ENCODE results near the gene GCNA.

The GCNA gene

DNA sequence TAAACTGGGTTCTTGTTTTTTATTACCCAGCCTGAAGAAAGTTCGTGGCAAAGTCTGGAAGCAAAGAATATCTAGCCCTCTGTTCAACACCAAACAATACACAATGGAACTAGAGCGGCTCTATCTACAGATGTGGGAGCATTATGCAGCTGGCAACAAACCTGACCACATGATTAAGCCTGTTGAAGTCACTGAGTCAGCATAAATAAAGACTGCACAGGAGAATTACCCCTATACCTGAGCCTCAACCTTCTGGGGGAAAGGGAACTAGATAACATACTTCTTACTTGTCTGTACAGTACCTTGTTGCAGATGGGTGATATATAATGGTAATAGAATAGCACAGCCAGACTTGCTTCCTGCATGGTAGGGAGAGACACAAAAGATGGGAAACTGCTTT, 4.6 kb upstream of the GCNA start:
- DNase-seq (ENCODE audit: low spot score) (no peak), ATAC-seq (ENCODE audit: low read depth) (no peak)
- Histone ChIP-seq H3K4me1 (ENCODE audit: insufficient read depth, poor library complexity, severe bottlenecking) (no peaks in the 10 kb centered on the region), H3K4me3 (ENCODE audit: severe bottlenecking) (no peak overlapping the region), H3K36me3 (ENCODE audit: low read depth) (peaks cover 66% of the 10 kb centered on the region), H3K27ac (ENCODE audit: poor library complexity, severe bottlenecking) (no peak overlapping the region), H3K9me3 (ENCODE audit: severe bottlenecking) (no peaks in the 10 kb centered on the region), H3K27me3 (ENCODE audit: insufficient read depth, poor library complexity, severe bottlenecking) (no peaks in the 10 kb centered on the region)
- TF ChIP-seq, protein P1, sequence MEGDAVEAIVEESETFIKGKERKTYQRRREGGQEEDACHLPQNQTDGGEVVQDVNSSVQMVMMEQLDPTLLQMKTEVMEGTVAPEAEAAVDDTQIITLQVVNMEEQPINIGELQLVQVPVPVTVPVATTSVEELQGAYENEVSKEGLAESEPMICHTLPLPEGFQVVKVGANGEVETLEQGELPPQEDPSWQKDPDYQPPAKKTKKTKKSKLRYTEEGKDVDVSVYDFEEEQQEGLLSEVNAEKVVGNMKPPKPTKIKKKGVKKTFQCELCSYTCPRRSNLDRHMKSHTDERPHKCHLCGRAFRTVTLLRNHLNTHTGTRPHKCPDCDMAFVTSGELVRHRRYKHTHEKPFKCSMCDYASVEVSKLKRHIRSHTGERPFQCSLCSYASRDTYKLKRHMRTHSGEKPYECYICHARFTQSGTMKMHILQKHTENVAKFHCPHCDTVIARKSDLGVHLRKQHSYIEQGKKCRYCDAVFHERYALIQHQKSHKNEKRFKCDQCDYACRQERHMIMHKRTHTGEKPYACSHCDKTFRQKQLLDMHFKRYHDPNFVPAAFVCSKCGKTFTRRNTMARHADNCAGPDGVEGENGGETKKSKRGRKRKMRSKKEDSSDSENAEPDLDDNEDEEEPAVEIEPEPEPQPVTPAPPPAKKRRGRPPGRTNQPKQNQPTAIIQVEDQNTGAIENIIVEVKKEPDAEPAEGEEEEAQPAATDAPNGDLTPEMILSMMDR (IDR thresholded peaks at IDR 0.05; ENCODE audit: poor library complexity, severe bottlenecking) = no peak

DNA sequence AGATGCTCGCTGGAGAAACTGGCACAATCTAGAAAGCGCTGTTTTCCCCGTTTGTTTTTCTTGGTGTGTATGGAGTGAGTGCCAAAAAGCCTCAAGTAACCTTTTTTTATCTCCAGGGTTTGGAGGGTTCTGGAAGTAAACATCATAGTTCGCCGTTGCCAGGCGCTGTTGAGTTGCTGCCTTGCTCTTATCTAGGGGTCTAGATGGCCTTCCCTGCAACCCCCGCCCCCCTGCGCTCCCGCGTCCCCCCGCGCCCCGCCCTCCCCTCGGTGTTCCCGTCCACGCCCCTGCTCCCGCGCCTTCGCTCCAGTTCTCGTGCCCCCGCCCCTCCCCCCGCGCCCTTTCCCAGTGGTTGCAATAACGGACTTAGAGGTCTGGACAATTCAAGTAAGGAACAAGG, 555 bp upstream of the GCNA start:
- no peak for ATAC-seq (ENCODE audit: low read depth)
- H3K4me1 ChIP-seq (ENCODE audit: insufficient read depth, poor library complexity, severe bottlenecking) = no peaks in the 10 kb centered on the region
- H3K36me3 ChIP-seq (ENCODE audit: low read depth) = peaks cover 37% of the 10 kb centered on the region
- DNase-seq (ENCODE audit: low spot score) = no peak
- no peaks in the 10 kb centered on the region for H3K9me3 ChIP-seq (ENCODE audit: severe bottlenecking)
- TF ChIP-seq, protein P1 (IDR thresholded peaks at IDR 0.05; ENCODE audit: poor library complexity, severe bottlenecking) = no peak
- H3K27me3 ChIP-seq (ENCODE audit: insufficient read depth, poor library complexity, severe bottlenecking) = no peaks in the 10 kb centered on the region
- no peak overlapping the region for H3K4me3 ChIP-seq (ENCODE audit: severe bottlenecking)
- no peak overlapping the region for H3K27ac ChIP-seq (ENCODE audit: poor library complexity, severe bottlenecking)

GRCh38 chrX:71579136-71579989, 1.1 kb downstream of the GCNA start:
- Histone ChIP-seq H3K36me3 (ENCODE audit: low read depth) (peaks cover 20% of the 10 kb centered on the region), H3K9me3 (ENCODE audit: severe bottlenecking) (no peaks in the 10 kb centered on the region), H3K4me3 (ENCODE audit: severe bottlenecking) (no peak overlapping the region), H3K4me1 (ENCODE audit: insufficient read depth, poor library complexity, severe bottlenecking) (no peaks in the 10 kb centered on the region), H3K27ac (ENCODE audit: poor library complexity, severe bottlenecking) (no peak overlapping the region), H3K27me3 (ENCODE audit: insufficient read depth, poor library complexity, severe bottlenecking) (no peaks in the 10 kb centered on the region)
- no peak for ATAC-seq (ENCODE audit: low read depth)
- TF ChIP-seq, protein P1 (IDR thresholded peaks at IDR 0.05; ENCODE audit: poor library complexity, severe bottlenecking) = no peak
- no peak for DNase-seq (ENCODE audit: low spot score)

DNA sequence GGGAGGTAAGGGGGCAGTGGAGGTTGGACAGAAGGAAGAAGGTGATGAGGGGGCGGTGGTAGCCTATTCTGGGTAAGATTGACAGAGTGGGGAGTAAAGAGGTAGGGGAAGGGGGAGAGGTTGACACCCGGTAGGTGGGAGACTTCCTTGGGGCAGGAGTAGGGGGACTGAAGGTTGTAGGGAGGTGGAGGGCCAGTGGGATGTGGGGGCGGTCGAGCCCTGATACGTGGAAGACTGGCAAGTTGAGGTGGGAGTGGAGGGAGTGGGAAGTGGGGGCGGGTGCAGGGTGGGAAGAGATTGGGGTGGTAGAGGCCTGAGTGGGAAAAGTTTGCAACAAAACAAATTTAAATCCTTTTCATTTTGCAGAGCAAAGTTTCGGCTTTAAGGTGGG, 1.7 kb downstream of the GCNA start:
- Histone ChIP-seq H3K4me1 (ENCODE audit: insufficient read depth, poor library complexity, severe bottlenecking) (no peaks in the 10 kb centered on the region), H3K36me3 (ENCODE audit: low read depth) (peaks cover 14% of the 10 kb centered on the region), H3K27me3 (ENCODE audit: insufficient read depth, poor library complexity, severe bottlenecking) (no peaks in the 10 kb centered on the region), H3K9me3 (ENCODE audit: severe bottlenecking) (no peaks in the 10 kb centered on the region), H3K27ac (ENCODE audit: poor library complexity, severe bottlenecking) (no peak overlapping the region), H3K4me3 (ENCODE audit: severe bottlenecking) (no peak overlapping the region)
- DNase-seq (ENCODE audit: low spot score) (no peak), ATAC-seq (ENCODE audit: low read depth) (no peak)
- TF ChIP-seq, protein P1 (IDR thresholded peaks at IDR 0.05; ENCODE audit: poor library complexity, severe bottlenecking) = no peak

DNA sequence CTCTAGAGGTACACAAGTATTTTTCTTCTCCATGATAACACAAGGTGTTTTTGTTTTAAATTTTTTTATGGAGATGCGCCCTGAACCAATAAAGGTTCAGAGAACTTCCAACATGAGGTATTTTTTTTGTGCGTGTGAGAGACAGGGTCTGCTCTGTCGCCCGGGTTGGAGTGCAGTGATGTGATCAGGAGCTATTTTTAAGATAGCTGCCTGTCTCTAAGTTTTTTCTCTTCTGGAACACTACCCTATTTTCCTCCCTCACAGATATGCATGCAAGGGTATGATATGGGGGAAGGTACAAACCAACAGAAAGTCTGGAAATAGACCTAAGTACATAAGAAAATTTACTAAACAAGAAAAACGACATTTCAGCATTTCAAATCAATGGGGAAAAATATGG, 3.0 kb downstream of the GCNA start:
- H3K9me3 ChIP-seq (ENCODE audit: severe bottlenecking) = no peaks in the 10 kb centered on the region
- TF ChIP-seq, protein P1 (IDR thresholded peaks at IDR 0.05; ENCODE audit: poor library complexity, severe bottlenecking) = no peak
- no peak overlapping the region for H3K27ac ChIP-seq (ENCODE audit: poor library complexity, severe bottlenecking)
- DNase-seq (ENCODE audit: low spot score) (no peak), ATAC-seq (ENCODE audit: low read depth) (no peak)
- H3K27me3 ChIP-seq (ENCODE audit: insufficient read depth, poor library complexity, severe bottlenecking) = no peaks in the 10 kb centered on the region
- H3K4me1 ChIP-seq (ENCODE audit: insufficient read depth, poor library complexity, severe bottlenecking) = no peaks in the 10 kb centered on the region
- H3K4me3 ChIP-seq (ENCODE audit: severe bottlenecking) = no peak overlapping the region
- H3K36me3 ChIP-seq (ENCODE audit: low read depth) = peaks cover 6% of the 10 kb centered on the region

All from RWPE2 (cell line).